Fibroblast of mammary gland (primary cell): ENCODE data around the gene VAC14.
A peak's percentile ranks its signal among the peaks of the same experiment; 100 is the strongest.
"Not testable (repeated sequence)": the region's sequence is repeated elsewhere in the genome, so short reads cannot be mapped to it uniquely, and the experiment has no call there.

Experiments used
- DNase-seq: peaks from one replicate; pipeline ENCODE4 v3.0.0-alpha.2; 2010; ENCODE audit warnings: low read depth
- H3K4me3 ChIP-seq: 2 replicates; pipeline ENCODE4 v1.5.1; 2011; ENCODE audit warnings: low read depth, mild to moderate bottlenecking, low read length, moderate library complexity; ENCODE audit not compliant: control insufficient read depth
- TF ChIP-seq, protein P1 (sequence below): conservative IDR thresholded peaks from 2 replicates; pipeline ENCODE4 v1.5.1; 2011; ENCODE audit warnings: low read depth, low read length, inconsistent platforms; ENCODE audit not compliant: control insufficient read depth, insufficient read depth

The VAC14 gene

DNA sequence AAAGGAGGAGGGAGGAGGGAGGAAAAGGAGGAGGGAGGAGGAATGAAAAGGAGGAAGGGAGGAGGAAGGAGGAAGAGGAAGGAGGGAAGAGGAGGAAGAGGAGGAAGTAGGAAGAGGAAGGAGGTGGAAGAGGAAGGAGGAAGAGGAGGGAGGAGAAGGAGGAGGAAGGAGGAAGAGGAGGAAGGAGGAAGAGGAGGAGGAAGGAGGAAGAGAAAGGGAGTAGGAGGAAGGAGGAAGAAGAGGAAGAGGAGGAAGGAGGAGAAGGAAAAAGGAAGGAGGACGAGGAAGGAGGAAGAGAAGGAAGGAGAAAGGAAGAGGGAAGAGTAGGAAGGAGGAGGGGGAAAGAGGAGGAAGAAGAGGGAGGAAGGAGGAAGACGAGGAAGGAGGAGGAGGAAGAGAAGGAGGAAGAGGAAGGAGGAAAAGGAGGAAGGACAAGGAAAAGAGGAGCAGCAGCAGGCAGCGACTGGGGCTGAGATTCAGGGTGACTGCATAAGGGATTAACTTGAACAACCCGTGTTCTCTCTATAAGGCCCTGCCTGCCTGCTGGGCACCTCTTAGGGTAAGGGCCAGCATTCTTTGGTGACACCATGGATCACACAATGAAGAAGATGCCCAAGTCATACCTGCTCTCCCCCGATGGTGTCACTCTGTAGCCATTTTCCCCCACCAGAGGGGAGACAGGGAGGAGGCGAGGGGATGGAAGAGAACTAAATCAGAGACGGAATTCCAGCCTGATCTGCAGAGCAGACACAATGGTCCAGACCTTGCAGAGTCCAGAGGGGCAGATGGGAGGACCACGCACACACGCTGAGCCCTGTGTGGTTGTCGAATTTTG, 156.0 kb downstream of the VAC14 start:
- H3K4me3 ChIP-seq = no peak overlapping the region
- TF ChIP-seq, protein P1, sequence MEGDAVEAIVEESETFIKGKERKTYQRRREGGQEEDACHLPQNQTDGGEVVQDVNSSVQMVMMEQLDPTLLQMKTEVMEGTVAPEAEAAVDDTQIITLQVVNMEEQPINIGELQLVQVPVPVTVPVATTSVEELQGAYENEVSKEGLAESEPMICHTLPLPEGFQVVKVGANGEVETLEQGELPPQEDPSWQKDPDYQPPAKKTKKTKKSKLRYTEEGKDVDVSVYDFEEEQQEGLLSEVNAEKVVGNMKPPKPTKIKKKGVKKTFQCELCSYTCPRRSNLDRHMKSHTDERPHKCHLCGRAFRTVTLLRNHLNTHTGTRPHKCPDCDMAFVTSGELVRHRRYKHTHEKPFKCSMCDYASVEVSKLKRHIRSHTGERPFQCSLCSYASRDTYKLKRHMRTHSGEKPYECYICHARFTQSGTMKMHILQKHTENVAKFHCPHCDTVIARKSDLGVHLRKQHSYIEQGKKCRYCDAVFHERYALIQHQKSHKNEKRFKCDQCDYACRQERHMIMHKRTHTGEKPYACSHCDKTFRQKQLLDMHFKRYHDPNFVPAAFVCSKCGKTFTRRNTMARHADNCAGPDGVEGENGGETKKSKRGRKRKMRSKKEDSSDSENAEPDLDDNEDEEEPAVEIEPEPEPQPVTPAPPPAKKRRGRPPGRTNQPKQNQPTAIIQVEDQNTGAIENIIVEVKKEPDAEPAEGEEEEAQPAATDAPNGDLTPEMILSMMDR = no peak
- no peak for DNase-seq

DNA sequence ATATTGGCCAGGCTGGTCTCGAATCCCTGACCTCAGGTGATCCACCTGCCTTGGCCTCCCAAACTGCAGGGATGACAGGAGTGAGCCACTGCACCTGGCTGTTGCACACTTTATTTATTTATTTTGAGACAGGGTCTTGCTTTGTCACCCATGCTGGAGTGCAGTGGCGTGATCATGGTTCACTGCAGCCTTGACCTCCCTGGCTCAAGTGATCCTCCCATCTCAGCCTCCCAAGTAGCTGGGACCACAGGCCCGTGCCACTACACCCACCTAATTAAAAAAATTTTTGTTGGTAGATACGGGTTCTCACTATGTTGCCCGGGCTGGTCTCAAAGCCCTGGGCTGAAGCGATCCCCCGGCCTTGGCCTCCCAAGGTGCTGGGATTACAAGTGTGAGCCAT, 157.7 kb downstream of the VAC14 start:
- H3K4me3 ChIP-seq, DNase-seq: not testable (repeated sequence)

DNA sequence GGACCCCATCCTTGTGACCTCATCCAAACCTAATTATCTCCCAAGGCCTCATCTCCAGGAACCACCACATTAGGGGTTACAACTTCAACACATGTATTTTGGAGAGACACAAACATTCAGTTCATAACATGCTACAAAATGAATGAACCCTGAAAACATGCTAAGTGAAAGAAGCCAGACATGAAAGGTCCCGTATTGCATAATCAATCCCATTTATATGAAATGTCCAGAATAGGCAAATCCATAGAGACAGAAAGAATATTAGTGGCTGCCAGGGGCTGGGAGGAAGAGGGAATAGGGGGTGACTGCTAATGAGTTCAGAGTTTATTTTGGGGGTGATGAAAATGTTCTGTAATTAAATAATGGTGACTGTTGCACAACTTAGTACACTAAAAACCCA, 158.3 kb downstream of the VAC14 start:
- no peak for DNase-seq
- TF ChIP-seq, protein P1 = no peak

DNA sequence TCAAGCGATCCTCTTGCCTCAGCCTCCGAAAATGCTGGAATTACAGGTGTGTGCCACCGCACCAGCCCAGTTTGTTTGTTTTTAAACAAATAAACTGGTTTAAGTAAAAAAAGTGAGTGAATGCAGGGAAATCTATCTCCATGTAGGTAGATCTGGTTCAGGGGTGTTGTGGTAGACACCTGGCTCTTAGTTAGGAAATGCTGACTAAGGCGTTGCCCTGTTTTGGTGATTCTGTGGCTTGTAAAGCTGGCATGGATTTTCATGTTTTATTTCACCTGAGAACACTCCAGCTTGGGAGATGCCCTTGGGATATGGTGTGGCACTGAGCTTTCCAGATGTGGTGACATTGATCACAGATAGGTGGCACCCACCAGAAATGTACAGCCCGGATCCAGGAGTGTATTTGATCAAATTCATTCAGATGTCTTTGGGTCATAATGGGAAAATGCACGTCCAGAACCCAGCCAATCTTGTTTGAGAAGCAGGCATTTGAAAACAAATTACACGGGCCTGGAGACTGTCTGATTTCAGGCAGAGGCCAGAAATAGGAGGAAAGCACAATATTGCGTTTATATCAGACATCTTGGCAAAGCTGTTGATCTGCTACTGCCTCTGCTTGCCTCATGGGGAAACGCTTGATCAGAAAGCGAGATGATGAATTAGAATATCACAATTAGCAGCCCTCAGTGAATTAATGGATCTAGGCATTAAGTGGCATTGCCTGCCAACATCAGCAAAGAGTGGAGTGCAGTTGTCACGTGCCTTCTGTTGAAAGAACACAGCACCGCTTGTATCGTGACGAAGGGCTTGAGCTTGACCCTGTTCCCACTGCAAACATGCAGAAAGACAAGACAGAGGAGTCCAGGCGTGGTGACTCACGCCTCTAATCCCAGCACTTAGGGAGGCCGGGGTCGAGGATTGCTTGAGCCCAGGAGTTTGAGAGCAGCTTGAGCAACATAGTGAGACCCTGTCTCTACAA, 161.9 kb downstream of the VAC14 start:
- peak; percentile 82 for DNase-seq
- TF ChIP-seq, protein P1 = no peak
- H3K4me3 ChIP-seq = no peak overlapping the region

More for the DNA sequence above, 158.3 kb downstream of the VAC14 start:
- H3K4me3 ChIP-seq = no peak overlapping the region
